Fibroblast of the aortic adventitia (primary cell): Measurements from ENCODE around the gene MAGI3. TPM values are rescaled to one million over a fixed set of nuclear protein-coding genes. Genes with fewer than 3 reads are reported as not detected.

Experiments
- DNase-seq: peaks from one replicate; pipeline ENCODE4 v3.0.0-alpha.2; 2010; ENCODE audit warnings: low read depth
- H3K4me3 ChIP-seq: 2 replicates; pipeline ENCODE4 v1.5.1; 2011; ENCODE audit warnings: low read depth, mild to moderate bottlenecking, control low read depth, low read length, moderate library complexity
- total RNA-seq: library from RNA; depleted of rRNA; stranded (reverse); fragments of >200 nt; gene quantifications from 2 replicates; pipeline ENCODE4 v1.2.3, GENCODE V29; 2012; ENCODE audit warnings: low replicate concordance
- TF ChIP-seq, protein P1 (sequence below): IDR thresholded peaks from 2 replicates; pipeline ENCODE4 v1.5.1; 2011; ENCODE audit warnings: mild to moderate bottlenecking, low read length, control low read depth, inconsistent platforms; ENCODE audit not compliant: insufficient read depth

The MAGI3 gene
- total RNA-seq: 8.3 and 16.1 TPM in 2 replicates

DNA sequence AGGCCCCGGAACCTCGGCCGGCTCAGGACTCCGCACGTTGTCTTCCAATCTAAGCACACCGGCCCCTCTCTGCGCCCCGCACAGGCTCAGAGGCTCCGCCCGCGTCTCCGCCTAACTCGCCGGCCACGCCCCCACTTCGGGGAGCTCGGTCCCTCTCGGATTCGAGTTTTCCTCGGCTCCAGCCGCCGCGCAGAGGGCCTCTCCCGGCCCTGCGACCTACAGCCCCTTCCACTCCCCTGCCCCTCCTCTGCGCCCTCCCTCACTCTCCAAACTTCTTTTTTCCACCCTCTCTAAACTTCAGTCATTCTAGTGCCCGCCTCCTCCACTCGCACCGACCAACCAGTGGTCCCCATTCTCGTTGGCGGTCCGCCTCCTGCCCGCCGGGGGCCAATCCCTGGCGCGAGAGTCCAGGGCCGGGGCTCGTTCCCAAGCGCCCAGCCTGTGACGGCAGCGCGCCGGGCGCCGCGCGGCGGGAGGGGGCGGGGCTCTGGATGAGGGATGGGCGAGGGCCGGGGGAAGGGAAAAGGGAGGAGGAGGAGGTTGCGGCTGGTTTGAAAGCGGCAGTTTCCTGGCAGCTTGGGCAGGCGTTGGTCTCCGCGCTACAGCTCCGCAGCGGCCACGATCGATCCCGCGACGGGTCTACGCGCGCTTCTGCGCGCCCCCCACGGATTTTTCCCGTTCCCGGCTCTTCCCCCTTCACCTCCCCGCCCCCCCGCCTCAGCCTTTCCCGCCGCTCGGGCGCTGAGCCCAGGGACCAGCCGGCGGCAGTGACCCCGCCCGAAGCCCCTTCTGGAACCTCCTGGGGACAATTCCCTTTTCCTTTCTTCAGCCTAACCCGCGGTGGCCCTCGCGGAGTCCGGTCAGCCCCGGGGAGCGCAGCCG lies at the start of gene MAGI3:
MAGI3 (plus strand) TSS at position 563 of the 882 bp plus-strand sequence. CDS start 519 bp downstream, outside the sequence.
- DNase-seq: peak; percentile 98
- TF ChIP-seq, protein P1, sequence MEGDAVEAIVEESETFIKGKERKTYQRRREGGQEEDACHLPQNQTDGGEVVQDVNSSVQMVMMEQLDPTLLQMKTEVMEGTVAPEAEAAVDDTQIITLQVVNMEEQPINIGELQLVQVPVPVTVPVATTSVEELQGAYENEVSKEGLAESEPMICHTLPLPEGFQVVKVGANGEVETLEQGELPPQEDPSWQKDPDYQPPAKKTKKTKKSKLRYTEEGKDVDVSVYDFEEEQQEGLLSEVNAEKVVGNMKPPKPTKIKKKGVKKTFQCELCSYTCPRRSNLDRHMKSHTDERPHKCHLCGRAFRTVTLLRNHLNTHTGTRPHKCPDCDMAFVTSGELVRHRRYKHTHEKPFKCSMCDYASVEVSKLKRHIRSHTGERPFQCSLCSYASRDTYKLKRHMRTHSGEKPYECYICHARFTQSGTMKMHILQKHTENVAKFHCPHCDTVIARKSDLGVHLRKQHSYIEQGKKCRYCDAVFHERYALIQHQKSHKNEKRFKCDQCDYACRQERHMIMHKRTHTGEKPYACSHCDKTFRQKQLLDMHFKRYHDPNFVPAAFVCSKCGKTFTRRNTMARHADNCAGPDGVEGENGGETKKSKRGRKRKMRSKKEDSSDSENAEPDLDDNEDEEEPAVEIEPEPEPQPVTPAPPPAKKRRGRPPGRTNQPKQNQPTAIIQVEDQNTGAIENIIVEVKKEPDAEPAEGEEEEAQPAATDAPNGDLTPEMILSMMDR: peak; percentile 3
- peak within 1 kb of the TSS; percentile 94 for H3K4me3 ChIP-seq

DNA sequence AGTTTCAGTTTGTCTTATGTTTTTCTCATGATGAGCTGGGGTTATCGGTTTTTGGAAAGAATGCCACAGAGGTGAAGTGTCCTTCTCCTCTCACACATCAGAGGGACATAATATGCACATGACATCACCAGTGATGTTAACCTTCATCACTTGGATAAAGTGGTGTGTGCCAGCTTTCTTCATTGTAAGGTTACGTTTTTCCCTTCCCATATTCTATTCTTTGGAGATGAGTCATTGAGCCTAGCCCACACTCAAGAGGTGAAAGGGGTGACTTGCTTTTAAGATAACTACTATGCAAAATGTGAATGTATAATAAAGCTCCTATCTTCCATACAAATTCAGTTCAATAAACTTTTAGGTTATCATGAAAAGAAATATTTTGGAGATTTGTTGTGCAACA lies 36.7 kb upstream of the MAGI3 start:
- DNase-seq: peak; percentile 4
- TF ChIP-seq, protein P1: no peak
- H3K4me3 ChIP-seq: no peak overlapping the region

DNA sequence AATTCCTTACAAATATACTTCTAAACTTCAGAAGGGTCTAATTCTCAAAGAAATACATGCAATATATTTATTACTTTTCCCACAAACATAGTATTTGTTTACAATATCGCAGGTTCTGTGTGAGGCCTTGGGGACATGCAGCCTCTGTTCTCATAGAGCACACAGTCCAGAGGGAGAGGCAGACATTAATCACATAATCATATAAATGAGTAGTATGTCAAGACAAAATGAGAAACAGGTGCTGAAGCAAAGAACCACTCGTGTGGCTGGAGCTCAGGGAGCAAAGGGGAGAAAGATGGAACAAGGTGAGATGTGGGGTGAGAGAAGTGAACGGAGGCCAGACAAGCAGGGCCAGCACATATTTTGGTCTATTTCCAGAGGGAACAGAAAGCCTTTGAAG lies 26.4 kb upstream of the MAGI3 start:
- H3K4me3 ChIP-seq: no peak overlapping the region
- TF ChIP-seq, protein P1: no peak
- DNase-seq: no peak

DNA sequence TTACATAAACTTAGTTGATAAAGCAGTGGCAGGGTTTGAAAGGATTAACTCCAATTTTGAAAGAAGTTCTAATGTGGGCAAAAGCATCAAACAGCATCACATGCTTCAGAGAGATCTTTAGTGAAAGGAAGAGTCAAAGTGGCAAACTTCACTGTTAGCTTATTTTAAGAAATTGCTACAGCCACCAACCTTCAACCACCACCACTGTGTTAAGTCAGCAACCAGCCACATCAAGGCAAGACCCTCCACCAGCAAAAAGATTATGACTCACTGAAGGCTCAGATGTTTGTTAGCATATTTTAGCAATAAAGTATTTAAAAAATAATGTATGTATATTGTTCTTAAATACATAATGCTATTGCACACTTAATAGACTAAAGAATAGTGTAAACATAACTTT lies 21.3 kb upstream of the MAGI3 start:
- TF ChIP-seq, protein P1: no peak

DNA sequence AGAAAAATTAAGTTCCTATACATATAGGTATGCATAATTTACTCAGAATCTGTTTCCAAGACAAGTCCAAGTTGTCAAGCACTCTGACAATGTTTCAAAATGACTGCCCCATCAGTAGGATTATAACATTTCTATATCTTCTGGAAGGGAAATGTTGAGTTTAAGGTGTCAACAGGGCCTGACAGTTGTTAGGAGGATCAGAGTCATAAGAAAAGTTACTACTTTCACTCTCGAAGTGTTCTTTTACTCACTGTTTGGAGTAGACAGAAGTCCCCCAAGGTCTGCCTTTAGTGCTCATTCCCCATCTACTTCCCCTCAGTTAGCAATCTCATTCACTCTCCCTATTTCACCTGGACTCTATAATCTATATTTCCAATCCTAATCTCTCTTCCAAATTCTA lies 20.6 kb upstream of the MAGI3 start:
- no peak for DNase-seq
- no peak overlapping the region for H3K4me3 ChIP-seq
- TF ChIP-seq, protein P1: no peak

More for the DNA sequence above, 21.3 kb upstream of the MAGI3 start:
- no peak overlapping the region for H3K4me3 ChIP-seq
- no peak for DNase-seq

DNA sequence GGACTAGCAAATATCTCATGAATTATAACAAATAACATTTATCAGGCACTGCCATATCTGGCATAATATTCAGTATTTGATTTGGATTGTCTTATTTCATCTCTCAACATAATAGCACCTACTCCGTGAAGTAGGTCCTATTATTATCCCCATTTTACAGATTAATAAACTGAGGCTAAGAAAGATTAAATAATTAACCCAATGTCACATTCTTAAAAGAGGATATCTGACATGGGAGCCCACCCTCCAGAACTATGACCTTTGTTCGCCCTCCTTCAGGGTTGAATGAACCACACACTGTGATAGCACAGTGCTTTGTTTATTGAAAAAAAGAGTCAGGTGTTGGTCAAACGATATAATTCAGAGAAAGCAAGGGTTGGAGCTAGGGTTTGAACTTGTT lies 19.4 kb upstream of the MAGI3 start:
- TF ChIP-seq, protein P1: no peak
- no peak overlapping the region for H3K4me3 ChIP-seq
- no peak for DNase-seq
